Measurements from ENCODE around the gene GPR146. TPM values are rescaled to one million over a fixed set of nuclear protein-coding genes. Genes with fewer than 3 reads are reported as not detected.

The GPR146 gene
- total RNA-seq, 1 donor from 2014 or later, result 0.82 TPM

DNA sequence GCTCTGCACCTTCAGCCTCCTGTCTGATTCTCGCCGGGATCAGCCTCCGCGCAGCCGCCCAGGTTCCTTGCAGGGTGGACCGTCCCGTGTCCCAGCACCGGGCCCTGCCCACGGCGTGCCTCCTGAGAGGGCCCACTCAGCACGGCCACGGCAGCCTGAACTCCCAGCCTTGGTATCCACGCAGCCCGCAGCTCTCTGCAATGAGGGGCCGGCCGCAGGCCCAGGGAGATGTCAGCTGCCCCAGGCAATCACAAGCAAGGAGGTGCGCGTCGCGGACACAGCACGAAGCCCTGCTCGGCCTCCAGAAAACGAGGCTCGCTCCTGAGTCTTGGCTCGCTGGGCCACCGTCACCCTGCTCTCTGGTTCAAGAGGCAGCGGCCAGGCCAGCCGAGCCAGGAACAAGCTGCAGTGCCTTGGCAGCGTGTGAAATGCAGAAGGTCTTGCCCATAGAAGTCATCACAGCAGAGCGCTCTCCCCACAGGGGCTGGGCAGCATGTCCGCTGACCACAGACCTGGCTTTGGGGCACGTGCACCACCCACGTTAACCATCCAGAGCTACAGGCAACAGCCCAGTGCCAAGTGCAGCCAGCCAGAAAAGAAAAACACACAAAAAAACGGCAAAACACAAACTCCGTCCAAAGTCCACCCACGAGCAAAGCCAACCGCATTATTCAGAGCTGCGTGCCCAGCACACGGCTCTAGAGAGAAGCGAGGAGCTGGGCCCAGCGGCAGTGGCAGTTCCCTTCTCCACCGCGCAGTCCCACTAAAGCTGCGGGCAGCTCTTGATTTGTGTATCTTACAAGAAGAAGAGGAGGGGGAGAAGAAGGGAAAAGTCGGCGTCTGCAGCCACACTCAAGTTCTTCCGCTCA is 57.5 kb downstream of the GPR146 start:
- no peak for FAIRE-seq

DNA sequence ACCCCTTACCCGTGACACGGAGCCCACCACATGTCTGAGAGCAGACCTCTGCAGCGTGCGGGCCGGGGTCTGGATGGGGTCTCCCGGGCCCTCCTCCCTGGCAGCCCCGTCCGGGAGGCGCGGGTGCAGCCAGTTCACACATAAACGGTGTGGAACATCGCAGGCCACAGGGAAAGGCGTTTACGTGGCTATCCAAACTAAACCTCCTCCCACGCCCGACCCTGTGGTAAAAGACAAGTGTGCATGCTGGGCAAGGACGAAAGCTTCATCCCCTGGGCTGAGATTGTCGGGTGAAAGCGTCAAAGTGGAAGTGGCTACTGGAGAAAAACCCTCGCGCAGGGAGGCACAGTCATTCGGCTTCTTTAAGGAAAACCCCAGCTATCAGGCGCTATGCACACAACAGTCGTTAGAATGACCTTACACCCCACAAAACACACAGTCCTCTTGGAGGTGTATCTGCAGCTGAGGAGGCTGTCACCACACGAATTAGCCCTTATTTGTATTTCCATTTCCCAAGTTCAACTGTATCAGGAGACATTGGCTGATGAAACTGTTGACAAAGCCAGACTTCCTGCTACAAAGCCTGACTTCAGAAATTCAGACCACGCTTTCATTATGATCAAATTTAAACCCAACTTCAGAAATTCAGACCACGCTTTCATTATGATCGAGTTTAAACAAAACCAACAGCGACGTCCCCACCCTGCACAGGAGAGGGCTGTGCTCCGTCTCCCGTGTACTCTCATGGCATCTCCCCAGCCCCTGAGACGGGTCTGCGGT is 58.9 kb downstream of the GPR146 start:
- FAIRE-seq (no peak), DNase-seq (ENCODE audit: low spot score in 2 of 2) (no peak)

More for the DNA sequence above, 57.5 kb downstream of the GPR146 start:
- DNase-seq (ENCODE audit: low spot score in 2 of 2), result no peak

DNA sequence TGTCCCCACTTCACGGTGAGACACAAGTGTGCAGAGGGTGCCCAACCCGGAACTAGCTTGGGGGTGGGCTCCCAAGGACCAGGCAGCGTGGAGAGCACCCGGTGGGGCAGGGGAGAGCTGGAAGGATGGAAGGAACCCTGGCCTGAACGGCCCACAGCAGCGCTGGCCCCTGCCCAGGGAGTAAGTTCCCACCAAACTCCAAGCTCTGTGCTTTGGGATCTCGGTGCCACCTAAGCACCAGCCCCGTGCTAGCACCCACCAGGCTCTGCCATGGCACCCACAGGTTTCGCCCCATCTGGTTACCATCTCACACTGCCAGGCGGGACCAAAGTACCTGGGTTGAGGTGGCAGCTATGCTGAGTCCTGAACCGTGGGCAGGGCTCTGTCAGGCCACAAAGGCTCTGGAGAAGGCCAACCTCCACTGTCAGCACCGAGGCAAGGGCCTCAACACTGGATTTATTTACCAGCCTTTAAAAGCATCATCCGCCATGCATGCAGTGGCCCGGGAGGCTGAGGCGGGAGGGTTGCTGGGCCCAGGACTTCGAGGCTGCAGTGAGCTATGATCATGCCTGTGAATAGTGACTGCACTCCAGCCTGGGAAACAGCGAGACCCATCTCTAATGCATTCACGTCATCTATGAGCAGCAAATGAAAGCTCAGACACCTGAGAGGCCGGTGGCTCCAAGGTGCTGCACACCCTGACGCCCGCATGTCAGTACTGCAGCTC is 59.6 kb downstream of the GPR146 start:
- DNase-seq (ENCODE audit: low spot score in 2 of 2) (no peak), FAIRE-seq (no peak)

DNA sequence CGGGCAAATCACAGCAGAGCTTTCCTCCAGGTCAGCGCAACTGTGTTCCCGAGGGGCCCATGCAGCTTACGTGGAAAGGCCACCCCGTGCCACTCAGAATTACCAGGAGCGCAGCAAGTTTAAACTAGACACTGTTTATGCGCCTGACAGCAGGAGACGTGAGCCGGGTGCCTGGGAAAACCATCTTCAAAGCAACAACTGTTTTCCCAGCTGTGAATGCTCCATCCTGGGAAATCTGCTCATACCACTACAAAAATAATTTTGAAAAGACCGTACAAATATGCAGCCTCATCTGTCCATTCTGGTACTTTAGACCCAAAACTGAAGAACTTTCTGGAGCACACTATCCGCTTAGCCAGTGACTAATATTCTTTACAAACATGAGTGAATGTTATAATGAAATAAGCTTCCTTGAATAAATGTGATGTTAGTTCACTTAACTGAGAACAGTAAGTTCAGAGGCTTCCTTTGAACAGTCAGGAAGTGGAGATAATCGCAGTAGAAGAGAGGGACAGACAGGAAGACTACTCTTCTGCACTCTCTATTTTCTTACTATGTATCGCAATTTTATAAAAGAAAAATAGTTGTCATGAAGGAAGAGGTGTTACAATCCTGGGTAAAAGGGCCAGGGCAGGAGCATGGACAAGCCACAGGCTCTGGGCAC is 60.3 kb downstream of the GPR146 start:
- no peak for DNase-seq (ENCODE audit: low spot score in 2 of 2)
- no peak for FAIRE-seq

DNA sequence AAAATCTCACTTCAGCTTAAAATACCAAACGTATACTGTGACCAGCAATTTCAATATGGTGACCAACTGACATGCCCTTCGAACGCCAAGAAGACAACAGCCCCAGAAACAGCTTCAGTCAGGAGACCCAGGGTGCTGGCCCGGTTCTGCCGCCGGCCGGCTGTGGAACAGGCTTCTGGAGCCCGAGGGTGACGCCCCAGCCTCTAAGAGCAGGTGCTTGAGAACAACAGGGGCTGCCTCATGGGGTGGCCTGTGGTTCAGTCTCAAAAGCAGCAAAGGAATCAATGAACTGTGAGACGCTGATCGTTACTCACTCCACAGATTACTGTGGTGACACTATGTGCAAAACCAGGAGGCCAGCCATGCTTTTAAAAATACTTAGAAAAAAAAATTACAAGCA is 60.8 kb downstream of the GPR146 start:
- DNase-seq (ENCODE audit: low spot score in 2 of 2) (no peak), FAIRE-seq (no peak)

DNA sequence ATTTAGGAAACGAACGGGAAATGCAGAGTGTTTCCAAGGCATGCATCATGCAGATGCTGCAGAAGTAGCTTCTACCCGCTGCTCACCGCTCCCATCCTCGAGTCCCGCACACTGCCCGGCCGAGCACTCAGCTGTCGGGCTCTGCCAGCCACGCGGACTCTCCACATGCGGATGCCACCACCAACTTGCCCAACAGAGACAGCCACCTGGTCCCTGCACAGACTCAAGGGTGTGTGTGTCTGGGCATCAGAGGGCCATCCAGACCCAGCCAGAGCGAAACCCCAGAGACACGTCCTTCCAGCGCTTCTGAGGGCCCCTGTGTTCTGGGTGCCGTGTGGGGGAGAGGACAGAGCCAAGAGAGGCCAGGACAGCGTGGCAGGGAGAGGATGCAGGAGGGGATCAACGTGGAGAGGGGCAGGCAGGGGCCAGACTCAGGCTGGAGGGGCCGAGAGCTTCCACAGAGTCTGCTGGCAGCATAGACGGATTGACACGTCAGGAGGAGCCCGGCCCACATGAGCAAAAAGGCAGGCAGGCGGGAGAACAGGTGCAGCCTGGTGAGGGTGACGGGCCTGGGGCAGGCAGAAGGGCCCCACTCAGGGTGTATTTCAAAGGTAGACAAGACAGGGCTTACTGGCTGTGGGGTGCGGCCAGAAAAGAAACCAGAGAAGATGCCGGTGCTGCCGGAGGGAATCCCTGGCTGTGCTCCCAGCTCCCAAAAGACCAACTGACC is 61.9 kb downstream of the GPR146 start:
- DNase-seq (ENCODE audit: low spot score in 2 of 2) (no peak), FAIRE-seq (no peak)

DNA sequence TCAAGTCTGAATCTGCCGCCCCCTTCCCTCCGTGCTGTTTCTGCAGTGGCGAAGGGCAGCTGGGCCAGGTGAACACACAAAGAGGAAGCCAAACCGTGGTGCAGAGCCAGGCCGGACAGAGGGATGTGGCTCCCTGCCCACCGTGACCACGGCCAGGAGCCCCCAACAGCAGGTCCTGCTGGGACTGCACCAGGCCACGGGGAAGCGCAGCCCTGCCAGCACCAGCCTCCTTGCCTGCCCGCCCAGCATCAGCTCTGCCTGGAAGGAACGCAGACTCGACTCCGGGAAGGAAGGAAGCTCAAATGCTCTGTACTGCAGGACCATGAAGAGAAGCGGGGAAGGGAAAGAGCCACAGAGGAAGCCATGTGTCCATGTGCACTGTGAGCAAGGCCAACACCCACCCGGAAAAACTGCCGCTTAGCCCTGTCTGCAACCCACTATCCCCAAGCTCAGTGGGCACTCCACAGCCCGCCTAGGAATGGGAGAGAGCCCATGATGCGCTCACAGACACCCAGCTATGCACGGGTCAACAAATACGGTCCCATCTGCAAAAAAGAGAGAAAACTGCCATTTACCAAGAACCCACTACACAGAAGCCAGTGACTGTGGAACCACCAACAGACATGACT is 62.6 kb downstream of the GPR146 start:
- no peak for DNase-seq (ENCODE audit: low spot score in 2 of 2)
- no peak for FAIRE-seq

DNA sequence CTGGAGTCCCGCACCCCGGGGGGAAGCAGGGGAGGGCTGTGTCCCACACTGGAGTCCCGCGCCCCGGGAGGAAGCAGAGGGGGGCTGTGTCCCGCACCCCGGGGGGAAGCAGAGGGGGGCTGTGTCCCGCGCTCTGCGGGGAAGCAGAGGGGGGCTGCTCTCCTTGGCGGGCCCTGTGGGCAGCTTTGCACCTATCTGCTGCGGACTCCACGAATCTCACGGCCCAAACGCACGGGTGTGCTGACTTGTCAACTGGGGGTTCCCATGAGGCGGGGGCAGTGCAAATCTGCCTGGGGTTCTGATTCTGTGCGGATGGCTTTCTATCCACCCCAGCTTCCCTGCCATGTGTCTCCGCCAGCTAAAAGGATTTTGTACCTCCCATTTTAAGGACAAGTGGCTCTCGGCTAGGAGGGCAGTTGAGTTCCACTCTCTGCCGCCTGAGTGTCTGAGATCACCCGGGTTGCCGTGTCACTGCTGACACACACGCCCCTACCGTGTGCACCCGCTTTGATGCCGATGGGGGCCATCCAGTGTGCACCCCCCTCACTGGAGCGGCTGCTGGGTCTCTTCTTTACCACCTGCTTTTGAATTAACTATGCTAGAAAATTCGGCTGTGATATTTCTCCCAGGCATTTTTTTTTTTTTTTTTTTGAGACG is 64.0 kb downstream of the GPR146 start:
- FAIRE-seq (no peak), DNase-seq (ENCODE audit: low spot score in 2 of 2) (no peak)

Small RNAs within 50 kb of the gene (small RNA-seq; reads per million reads assigned to genes)
- 30.0 reads per million, percentile 97 among the genes with 10 or more reads in this experiment for gene MIR339

Other genes starting within 250 kb of the GPR146 start
- 103 TPM for gene SUN1, start 212.1 kb upstream of the GPR146 start, total RNA-seq
- gene GET4, start 168.0 kb upstream of the GPR146 start, total RNA-seq, result 20.8 TPM
- 33.8 TPM for gene ADAP1, start 89.9 kb upstream of the GPR146 start, total RNA-seq
- gene COX19, start 69.0 kb upstream of the GPR146 start, total RNA-seq, result 13.9 TPM
- not detected for gene CYP2W1, start 61.4 kb upstream of the GPR146 start, total RNA-seq
- 1.6 TPM for gene GPER1, start 43.6 kb downstream of the GPR146 start, total RNA-seq
- 15.1 TPM for gene ZFAND2A, start 115.7 kb downstream of the GPR146 start, total RNA-seq
- not detected for gene UNCX, start 188.3 kb downstream of the GPR146 start, total RNA-seq

Measured in frontal cortex (tissue), 4 donors.